GM21423 (cell line): ENCODE data around the gene RIPPLY3.
"Not testable (repeated sequence)": the region's sequence is repeated elsewhere in the genome, so short reads cannot be mapped to it uniquely, and the experiment has no call there.

ENCODE experiments used
- ATAC-seq: cut with Tn5 transposase; IDR thresholded peaks from one replicate; pipeline ENCODE4 v1.9.1; 2021; ENCODE audit warnings: mild to moderate bottlenecking, moderate library complexity; ENCODE audit not compliant: unreplicated experiment

Gene RIPPLY3

DNA sequence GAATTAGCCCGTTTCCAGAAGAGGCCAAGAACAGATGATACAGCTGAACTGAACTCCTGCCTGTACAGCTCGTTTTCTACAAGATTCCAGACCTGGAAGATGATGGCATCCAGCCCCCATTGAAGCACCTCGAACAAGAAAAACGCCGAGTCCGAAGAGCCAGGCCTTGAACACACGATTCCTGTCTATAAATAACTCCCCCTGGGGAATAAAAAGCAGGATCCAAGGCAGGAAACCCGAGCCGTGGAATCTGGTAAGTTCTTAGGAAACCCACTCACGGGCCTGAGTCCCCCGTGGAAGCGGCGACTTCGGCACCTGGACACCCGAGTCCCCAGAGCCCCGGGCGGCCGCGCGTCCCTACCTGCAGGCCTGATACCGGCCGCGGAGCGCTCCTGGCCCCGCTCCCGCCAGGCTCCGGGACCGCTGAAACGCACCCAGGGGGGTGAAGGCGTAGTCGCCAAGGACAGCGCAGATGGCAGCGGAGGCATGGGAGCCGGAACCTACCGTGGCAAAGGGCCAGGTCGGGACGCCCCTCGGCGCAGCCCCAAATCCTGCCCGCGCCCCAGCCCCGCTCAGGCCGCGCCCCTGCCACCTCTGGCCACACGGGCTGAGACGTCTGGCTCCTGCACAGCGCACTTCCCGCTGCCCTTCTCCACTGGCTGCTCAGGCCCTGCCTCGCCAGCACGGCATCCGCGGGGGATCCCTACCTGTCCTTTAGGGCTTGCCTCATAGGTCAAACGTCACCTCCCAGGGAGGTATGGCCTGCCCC is 26.0 kb upstream of the RIPPLY3 start:
- ATAC-seq, result no peak

DNA sequence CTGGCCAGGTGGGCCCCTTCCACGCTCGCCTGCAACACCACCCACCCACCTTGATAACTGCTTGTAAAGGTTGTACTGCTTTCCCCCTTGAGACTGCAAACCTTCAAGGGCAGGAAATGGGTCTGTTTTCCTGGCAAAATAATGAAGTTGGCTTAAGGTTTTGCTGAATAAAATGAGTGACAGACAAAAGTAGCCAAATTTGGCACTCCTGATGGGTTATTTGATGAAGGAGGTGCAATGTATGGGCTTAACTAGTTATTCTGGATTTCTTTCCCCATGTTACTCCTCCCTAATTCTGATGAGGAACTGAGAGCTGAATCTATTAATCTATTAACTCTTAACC is 25.5 kb upstream of the RIPPLY3 start:
- ATAC-seq, result no peak

- ATAC-seq, result no peak
Observed at GRCh38 chr21:36981977-36982700, 24.4 kb upstream of the RIPPLY3 start.

DNA sequence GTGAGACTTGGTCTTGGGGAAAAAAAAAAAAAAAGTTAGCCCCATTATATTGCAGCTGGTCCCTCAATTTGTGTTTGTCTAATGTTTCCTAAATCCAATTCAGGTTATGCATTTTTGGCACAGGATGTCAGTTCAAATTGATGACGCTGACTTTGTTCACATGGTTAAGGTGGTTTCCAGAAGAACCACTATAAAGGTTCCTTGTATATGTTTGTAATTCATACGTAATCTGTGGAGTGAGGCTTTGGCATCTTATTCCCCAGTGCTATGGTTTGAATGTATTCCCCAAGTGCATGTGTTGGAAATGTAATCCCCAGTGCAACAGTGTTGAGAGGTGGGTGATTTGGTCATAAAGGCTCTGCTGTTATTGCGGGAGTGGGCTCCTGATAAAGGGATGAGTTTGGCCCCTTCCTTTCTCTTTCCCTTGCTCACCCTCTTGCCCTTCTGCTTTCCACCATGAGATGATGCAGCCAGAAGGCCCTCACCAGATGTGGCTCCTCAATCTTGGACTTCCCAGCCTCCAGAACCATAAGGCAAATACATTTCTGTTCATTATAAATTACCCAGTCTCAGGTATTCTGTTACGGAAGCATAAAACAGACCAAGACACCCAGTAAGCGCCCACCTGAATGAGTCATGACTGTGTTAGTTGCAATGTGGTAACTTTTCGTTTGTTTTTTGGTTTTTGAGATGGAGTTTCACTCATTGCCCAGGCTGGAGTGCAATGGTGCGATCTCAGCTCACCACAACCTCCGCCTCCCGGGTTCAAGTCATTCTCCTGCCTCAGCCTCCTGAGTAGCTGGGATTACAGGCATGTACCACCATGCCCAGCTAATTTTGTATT is 20.5 kb upstream of the RIPPLY3 start:
- ATAC-seq, result no peak

DNA sequence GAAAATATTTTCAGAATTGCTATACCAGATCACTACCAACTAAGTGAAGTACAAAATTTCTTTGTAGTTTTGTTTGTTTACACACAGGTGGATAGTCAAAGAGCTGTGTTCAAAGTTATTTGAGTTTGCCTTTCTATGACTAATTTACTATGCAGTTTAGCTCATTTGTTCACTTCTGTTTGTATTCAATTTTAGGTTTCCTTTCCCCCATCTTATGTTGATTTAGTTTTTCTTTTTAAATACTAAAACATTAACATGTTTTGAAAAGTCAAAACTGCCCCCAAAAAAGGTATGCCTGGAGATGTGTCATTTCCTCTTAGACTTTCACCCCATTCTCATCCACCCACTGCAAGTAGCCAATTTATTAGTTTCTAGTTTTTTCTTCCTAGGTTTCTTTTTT is 18.7 kb upstream of the RIPPLY3 start:
- ATAC-seq, result no peak

DNA sequence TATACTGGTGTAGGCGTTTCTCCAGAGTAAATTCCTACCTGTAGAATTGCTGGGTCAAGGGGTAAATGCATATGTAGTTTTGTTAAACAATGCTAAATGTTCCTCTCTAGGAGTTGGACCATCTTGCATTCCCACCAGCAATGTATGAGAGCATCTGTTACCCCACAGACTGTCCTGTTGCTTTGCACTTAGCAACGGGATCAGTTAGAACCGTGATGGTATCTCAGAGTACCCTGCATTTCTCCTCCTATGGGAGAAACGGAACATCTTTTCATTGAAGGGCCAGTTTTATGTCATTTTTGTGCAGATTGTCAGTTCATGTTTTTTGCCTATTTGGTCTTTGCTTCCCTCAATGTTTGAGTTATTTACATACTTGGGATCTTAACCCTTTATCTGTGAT is 18.0 kb upstream of the RIPPLY3 start:
- no peak for ATAC-seq

- not testable (repeated sequence) for ATAC-seq
Observed at GRCh38 chr21:36989199-36989698, 17.3 kb upstream of the RIPPLY3 start.

DNA sequence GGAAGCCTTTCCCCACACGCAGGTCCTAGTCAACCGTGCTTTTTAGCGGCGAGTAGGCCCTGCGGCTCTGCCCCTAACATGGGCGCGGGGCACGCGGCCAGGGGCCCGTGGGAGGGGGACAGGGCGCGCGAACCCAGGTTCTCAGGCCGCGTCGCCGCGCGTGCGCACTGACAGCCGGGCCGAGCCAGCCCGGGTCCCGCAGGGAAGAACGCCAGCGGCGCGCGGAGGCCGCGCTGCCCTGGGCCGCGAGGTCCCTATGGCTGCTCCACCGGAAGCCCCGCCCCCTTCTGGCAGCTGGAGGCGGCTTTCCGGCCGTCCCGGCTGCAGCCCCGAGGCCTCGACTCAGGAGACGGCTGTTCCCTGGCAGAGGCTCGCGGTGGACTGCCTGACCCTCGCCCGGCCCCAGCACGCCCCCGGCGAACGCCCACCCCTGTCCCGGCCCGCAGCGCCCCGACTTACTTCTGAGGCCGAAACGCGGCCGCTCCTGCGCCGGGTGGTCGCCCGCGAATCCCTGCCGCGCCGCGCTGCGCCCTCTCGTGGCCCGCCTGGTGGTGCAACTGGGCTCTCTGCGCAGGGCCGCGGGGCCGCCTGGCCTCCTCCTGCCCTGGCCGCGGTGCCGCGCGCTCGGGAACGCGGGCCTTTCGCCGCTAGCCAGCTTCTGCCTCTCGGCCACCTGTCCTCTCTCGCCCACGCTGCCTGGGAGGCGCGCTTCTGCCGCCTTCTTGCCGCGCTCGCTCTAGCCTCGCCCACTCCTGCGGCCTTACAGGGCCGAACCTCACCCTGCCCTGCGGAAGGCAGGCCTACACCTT is 16.6 kb upstream of the RIPPLY3 start:
- peak; percentile 89 for ATAC-seq

- no peak for ATAC-seq
Observed at GRCh38 chr21:36990508-36991205, 15.8 kb upstream of the RIPPLY3 start.

DNA sequence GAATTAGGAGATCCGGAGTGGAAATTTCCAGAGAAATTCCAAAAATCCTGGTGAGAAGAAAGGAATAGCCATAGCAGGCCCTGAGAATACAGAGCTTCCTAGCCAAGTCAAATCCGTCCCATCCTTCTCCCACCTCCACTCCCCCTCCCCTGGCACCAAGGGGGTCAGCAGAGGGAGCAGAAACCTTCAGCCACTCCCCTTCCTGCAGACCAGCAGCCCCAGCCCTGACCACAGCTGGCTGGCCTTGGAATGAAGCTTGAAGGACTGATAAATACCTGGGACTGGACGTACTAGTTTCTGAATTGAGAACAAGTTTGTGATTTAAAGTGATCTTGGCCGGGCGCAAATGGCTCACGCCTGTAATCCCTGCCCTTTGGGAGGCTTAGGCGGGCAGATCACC is 13.8 kb upstream of the RIPPLY3 start:
- no peak for ATAC-seq

DNA sequence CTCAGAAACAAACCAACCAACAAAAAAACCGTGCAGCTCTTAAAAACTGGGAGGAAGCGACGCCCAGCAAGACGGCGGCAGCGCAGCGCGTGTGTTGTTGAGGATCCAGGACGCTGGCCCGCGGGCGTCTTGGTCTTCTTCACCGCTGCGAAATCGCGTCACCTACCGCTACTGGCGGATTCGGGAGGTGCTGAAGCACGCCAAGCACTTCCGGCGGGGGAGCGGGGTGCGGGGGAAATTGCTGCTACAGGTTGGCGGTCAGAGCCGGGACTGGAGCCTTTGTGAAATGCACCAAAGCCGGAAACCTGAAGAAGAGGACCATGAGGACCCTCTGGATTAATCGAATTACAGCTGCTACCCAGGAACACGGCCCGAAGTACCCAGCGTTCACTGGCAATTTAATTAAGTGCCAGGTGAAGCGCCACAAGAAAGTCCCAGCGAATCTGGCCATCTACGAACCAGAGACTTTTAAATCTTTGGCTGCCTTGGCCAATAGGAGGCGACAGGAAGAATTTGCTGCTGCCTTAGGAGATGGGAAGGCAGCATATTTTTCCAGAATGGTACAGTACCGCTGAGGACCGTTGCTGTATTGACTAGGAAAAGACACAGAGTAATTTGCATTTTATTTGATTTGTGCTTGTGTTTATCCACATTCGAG is 11.9 kb upstream of the RIPPLY3 start:
- ATAC-seq, result no peak

DNA sequence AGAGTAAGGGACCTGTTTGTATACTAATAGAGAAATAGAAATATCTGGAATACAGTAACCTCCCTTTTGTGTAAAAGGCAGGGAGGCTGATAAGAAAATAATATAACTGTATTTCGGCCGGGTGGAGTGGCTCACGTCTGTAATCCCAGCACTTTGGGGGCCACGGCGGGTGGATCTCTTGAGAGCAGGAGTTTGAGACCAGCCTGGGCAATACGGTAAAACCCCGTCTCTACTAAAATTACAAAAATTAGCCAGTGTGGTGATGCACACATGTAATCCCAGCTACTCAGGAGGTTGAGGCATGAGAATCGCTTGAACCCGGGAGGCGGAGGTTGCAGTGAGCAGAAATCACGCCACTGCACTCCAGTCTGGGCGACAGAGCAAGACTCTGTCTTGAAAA is 11.2 kb upstream of the RIPPLY3 start:
- ATAC-seq, result not testable (repeated sequence)

DNA sequence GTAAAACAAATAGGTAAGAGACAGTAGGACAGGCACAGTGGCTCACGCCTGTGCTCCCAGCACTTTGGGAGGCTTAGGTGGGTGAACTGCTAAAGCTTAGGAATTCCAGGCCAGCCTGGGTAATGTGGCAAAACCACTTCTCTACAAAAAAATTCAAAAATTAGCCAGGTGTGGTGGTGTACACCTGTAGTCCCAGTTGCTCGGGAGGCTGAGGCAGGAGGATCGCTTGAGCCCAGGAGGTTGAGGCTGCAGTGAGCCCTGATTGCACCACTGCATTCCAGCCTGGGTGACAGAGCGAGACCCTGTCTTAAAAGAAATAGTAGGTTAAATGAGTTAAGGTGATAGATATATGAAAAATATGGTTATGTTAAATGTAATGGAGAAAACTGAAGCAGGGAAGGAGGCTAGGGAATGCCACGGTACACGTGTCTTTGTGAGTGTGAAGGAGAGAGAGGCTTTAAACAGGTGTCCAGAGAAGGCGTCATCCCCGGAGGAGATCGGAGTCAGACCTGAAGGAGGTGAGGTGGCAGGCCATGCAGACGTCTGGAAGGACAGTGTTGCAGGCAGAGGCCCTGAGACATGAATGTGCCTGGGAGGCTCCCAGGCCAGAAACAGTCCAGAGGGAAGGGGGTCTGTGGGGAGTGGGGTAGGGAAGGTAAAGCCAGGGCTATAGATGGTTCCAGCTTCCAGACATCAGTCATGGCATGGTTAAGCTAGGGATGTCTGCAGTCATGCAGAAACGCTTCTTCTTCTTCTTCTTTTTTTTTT is 7.2 kb upstream of the RIPPLY3 start:
- ATAC-seq, result no peak

DNA sequence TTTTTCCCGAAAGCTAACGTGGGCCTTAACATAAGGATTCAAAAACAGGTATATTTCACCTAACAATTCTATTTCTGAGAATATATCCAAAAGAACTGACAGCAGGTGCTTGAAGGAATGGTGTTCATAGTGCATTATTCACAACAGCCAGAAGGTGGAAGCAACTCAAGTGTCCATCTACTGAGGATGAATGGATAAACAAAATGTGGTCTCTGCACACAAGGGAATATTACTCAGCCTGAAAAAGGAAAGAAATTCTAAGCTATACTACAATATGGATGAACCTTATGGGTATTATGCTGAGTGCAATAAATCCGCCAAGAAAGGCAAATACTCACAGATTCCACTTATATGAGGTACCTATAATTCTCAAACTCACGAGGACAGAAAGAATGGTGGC is 6.1 kb upstream of the RIPPLY3 start:
- ATAC-seq, result no peak

GRCh38 chr21:37001441-37001840 is 5.1 kb upstream of the RIPPLY3 start:
- ATAC-seq, result no peak

GRCh38 chr21:37002851-37003250 is 3.7 kb upstream of the RIPPLY3 start:
- not testable (repeated sequence) for ATAC-seq

- ATAC-seq, result not testable (repeated sequence)
Observed at GRCh38 chr21:37003917-37004316, 2.6 kb upstream of the RIPPLY3 start.

DNA sequence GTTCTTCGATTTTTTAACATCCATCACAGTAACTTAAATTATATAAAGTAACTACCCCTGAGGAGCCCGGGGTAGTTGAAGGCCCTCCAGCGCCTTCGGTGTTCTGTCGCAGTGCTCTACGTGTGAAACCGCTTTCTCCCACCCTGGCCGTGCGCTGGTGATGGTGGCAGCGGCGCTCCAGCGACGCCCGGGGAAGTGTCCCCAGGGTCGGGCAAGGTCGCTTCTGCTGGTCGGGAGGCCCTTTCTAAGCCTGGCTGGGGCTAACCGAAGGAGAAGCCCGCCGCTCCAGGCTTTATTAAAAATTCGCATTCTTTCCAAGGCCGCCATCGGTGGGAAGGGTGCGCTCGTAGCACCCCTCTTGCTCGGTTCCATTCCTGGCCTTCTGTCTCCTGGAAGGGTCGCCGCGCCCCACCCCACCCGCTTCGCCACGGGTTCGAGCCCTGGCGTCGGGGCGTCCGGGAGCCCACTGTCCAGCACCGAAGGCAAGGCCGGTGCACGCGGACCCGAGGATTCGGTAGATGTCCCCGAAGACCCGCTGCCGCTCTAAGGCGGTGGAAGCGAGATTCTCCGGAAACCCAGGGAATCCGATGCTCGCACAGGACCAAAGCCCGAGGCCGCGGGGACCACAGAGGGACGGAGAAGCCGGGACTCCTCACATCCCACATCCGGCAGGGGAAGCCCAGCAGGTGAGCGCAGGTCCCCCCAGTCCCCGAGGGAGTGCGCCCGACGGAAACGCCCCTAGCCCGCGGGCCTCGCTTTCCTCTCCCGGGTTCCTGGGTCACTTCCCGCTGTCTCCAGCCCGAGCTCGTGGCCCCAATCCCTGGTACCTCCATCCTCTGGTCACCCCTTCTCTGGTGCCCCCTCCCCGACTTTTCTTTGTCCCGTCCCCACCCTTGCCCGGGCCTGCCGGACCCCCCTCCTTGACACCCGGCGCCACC is 685 bp upstream of the RIPPLY3 start:
- no peak for ATAC-seq
